Fibroblast of lung (primary cell): ENCODE measurements around the gene MAP3K3.

Source experiments
- CTCF ChIP-seq, 2 donors: IDR thresholded peaks in 1 of 2; conservative IDR thresholded peaks in 1 of 2; 1 replicate in 1 of 2; 2 replicates in 1 of 2; pipeline ENCODE4 v1.5.1; 2011 to 2012; ENCODE audit warnings: low read length in 2 of 2, control low read depth in 1 of 2, inconsistent platforms in 1 of 2, low read depth in 1 of 2, mild to moderate bottlenecking in 1 of 2
- EZH2 ChIP-seq: IDR thresholded peaks from 2 replicates; pipeline ENCODE4 v1.5.1; 2012; ENCODE audit warnings: low read length, control low read depth, mild to moderate bottlenecking; ENCODE audit errors: missing control alignments

- no peak for TF ChIP-seq CTCF (conservative IDR thresholded peaks at IDR 0.05 in 1 of 2, IDR thresholded peaks at IDR 0.05 in 1 of 2; ENCODE audit: low read depth in 1 of 2, low read length in 2 of 2)
- no peak for TF ChIP-seq EZH2
These were observed 27.1 kb upstream of the MAP3K3 start for GRCh38 chr17:63595132-63595531.
